ENCODE measurements around the gene EPHA6. TPM values are rescaled to one million over a fixed set of nuclear protein-coding genes. Genes with fewer than 3 reads are reported as not detected.
"Not testable (repeated sequence)": the region's sequence is repeated elsewhere in the genome, so short reads cannot be mapped to it uniquely, and the experiment has no call there.

Gene EPHA6
- total and polyA plus RNA-seq, 2 donors (not counting 1 experiment from before 2014, with no cell fraction given): not detected

DNA sequence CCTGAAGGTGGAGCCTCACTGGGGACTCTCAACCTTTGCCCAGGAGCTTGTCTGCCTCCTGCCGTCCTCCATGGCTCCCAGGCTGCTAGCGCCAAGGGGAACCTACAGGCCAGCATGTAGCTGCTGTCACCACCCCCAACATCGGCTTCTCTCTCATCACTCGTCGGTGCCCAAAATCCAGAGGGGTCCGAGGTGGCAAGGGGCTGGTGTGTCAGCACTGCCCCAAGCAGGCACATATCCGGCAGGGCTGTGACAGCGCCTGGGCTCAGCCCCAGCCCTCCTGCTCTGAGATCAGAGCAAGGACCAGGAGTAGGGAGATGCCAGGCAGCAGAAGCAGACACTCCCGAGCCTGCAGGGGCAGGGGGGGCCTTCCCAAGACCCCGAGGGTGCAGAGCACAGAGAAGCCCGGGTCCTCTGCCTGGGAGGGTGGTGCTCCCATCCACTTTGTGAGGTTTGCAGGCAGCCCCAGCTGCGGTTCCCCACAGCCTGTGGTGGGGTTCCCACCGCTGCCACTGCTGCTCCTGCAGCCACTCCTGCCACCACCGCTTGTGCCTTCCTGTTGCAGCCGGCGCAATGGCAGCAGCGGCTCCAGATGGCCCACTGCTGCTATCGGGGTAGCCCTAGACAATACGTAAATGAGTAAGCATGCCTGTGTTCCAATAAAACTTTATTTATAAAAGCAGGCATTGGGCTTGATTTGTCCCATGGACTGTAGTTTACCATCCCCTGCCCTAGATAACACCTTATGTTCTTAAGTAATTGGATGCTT, 451.0 kb downstream of the EPHA6 start:
- Histone ChIP-seq H3K4me1 (ENCODE audit: control insufficient read depth in 2 of 2, insufficient read depth in 2 of 2, low read length in 2 of 2) (no peaks in the 10 kb centered on the region), H3K9me3 (ENCODE audit: control extremely low read depth in 1 of 3, control insufficient read depth in 2 of 3, insufficient read depth in 1 of 3, low read length in 2 of 3) (peaks cover 0 to 17% (median 0%) of the 10 kb centered on the region in 3 donors), H3K79me2 (ENCODE audit: control insufficient read depth, insufficient read depth, low read length) (no peaks in the 10 kb centered on the region), H3K4me3 (ENCODE audit: control extremely low read depth in 1 of 5, extremely low read depth in 1 of 5, insufficient read depth in 1 of 5, low read depth in 2 of 5, low read length in 4 of 5) (no peak overlapping the region), H3K36me3 (replicated peaks in 1 of 2; ENCODE audit: control extremely low read depth in 1 of 2, control insufficient read depth in 1 of 2, extremely low read depth in 1 of 2, insufficient read depth in 2 of 2, low read length in 1 of 2) (no peaks in the 10 kb centered on the region), H3K4me2 (replicated peaks; ENCODE audit: low read depth, low read length, poor library complexity, severe bottlenecking) (no peak overlapping the region), H2AFZ (ENCODE audit: insufficient read depth, low read depth, low read length, poor library complexity, severe bottlenecking) (no peak overlapping the region), H4K20me1 (ENCODE audit: control insufficient read depth, insufficient read depth, low read length, poor library complexity, severe bottlenecking) (no peaks in the 10 kb centered on the region), H3K27ac (ENCODE audit: low read length in 2 of 2) (no peak overlapping the region), H3K27me3 (replicated peaks in 1 of 4; ENCODE audit: control extremely low read depth in 1 of 4, control insufficient read depth in 3 of 4, insufficient read depth in 4 of 4, low read length in 3 of 4) (no peaks in the 10 kb centered on the region), H3K9ac (ENCODE audit: low read length) (no peak overlapping the region)
- no peaks in the 10 kb centered on the region for H3K9me3 Mint-ChIP-seq (ENCODE audit: insufficient read depth)
- ChIA-PET POLR2A (no interaction called here), CTCF (no interaction called here)
- H3K27ac Mint-ChIP-seq: no peak overlapping the region
- 90% methylated on average over 18 of the region's 19 CpGs for WGBS (ENCODE audit: insufficient coverage)
- DNase-seq: no peak
- no peak overlapping the region for H3K4me3 Mint-ChIP-seq
- H3K27me3 Mint-ChIP-seq: no peaks in the 10 kb centered on the region
- TF ChIP-seq EZH2 (IDR thresholded peaks at IDR 0.05; ENCODE audit: borderline replicate concordance, insufficient read depth, low read depth, low read length, poor library complexity, severe bottlenecking): no peak
- TF ChIP-seq, protein P1, sequence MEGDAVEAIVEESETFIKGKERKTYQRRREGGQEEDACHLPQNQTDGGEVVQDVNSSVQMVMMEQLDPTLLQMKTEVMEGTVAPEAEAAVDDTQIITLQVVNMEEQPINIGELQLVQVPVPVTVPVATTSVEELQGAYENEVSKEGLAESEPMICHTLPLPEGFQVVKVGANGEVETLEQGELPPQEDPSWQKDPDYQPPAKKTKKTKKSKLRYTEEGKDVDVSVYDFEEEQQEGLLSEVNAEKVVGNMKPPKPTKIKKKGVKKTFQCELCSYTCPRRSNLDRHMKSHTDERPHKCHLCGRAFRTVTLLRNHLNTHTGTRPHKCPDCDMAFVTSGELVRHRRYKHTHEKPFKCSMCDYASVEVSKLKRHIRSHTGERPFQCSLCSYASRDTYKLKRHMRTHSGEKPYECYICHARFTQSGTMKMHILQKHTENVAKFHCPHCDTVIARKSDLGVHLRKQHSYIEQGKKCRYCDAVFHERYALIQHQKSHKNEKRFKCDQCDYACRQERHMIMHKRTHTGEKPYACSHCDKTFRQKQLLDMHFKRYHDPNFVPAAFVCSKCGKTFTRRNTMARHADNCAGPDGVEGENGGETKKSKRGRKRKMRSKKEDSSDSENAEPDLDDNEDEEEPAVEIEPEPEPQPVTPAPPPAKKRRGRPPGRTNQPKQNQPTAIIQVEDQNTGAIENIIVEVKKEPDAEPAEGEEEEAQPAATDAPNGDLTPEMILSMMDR (IDR thresholded peaks at IDR 0.05): no peak
- no peaks in the 10 kb centered on the region for H3K4me1 Mint-ChIP-seq
- ATAC-seq (ENCODE audit: low read depth): no peak
- intact Hi-C loops (cut with micrococcal nuclease): no loop called here

DNA sequence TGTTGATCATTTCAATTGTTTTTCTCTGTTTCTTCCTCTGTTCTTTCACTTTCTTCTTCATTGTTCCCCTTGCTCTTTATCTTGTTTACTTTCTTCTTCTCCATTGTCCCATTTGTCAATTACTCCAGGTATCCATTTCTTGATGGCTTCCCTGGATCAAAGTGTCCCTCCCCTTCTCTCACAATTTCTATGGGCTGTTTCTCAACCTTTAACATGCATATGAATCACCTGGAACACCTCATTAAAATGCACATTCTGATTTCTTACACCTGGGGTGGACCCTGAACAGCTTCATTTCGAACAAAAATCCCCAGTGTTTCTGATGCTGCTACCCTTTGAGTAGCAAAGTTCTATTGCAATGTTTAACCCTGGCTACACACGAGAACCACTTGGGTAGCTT, 454.8 kb downstream of the EPHA6 start:
- Mint-ChIP-seq H3K4me1 (no peaks in the 10 kb centered on the region), H3K27me3 (no peaks in the 10 kb centered on the region), H3K4me3 (no peak overlapping the region), H3K9me3 (ENCODE audit: insufficient read depth) (no peaks in the 10 kb centered on the region), H3K27ac (no peak overlapping the region)
- H2AFZ ChIP-seq (ENCODE audit: insufficient read depth, low read depth, low read length, poor library complexity, severe bottlenecking): no peak overlapping the region
- intact Hi-C loops (cut with micrococcal nuclease): no loop called here
- H4K20me1 ChIP-seq (ENCODE audit: control insufficient read depth, insufficient read depth, low read length, poor library complexity, severe bottlenecking): no peaks in the 10 kb centered on the region
- H3K4me2 ChIP-seq (replicated peaks; ENCODE audit: low read depth, low read length, poor library complexity, severe bottlenecking): no peak overlapping the region
- ATAC-seq (ENCODE audit: low read depth) (no peak), DNase-seq (no peak)
- H3K4me3 ChIP-seq (ENCODE audit: control extremely low read depth in 1 of 5, extremely low read depth in 1 of 5, insufficient read depth in 1 of 5, low read depth in 2 of 5, low read length in 4 of 5): no peak overlapping the region
- no peaks in the 10 kb centered on the region for H3K36me3 ChIP-seq (replicated peaks in 1 of 2; ENCODE audit: control extremely low read depth in 1 of 2, control insufficient read depth in 1 of 2, extremely low read depth in 1 of 2, insufficient read depth in 2 of 2, low read length in 1 of 2)
- WGBS (ENCODE audit: insufficient coverage): 45% methylated on average over 2 of the region's 2 CpGs
- H3K27ac ChIP-seq (ENCODE audit: low read length in 2 of 2): no peak overlapping the region
- TF ChIP-seq, protein P1 (IDR thresholded peaks at IDR 0.05): no peak
- no peak for TF ChIP-seq EZH2 (IDR thresholded peaks at IDR 0.05; ENCODE audit: borderline replicate concordance, insufficient read depth, low read depth, low read length, poor library complexity, severe bottlenecking)
- no peak overlapping the region for H3K9ac ChIP-seq (ENCODE audit: low read length)
- no peaks in the 10 kb centered on the region for H3K27me3 ChIP-seq (replicated peaks in 1 of 4; ENCODE audit: control extremely low read depth in 1 of 4, control insufficient read depth in 3 of 4, insufficient read depth in 4 of 4, low read length in 3 of 4)
- no peaks in the 10 kb centered on the region for H3K4me1 ChIP-seq (ENCODE audit: control insufficient read depth in 2 of 2, insufficient read depth in 2 of 2, low read length in 2 of 2)
- ChIA-PET CTCF (no interaction called here), POLR2A (no interaction called here)
- H3K79me2 ChIP-seq (ENCODE audit: control insufficient read depth, insufficient read depth, low read length): no peaks in the 10 kb centered on the region
- H3K9me3 ChIP-seq (ENCODE audit: control extremely low read depth in 1 of 3, control insufficient read depth in 2 of 3, insufficient read depth in 1 of 3, low read length in 2 of 3): peaks cover 0 to 14% (median 1%) of the 10 kb centered on the region in 3 donors

DNA sequence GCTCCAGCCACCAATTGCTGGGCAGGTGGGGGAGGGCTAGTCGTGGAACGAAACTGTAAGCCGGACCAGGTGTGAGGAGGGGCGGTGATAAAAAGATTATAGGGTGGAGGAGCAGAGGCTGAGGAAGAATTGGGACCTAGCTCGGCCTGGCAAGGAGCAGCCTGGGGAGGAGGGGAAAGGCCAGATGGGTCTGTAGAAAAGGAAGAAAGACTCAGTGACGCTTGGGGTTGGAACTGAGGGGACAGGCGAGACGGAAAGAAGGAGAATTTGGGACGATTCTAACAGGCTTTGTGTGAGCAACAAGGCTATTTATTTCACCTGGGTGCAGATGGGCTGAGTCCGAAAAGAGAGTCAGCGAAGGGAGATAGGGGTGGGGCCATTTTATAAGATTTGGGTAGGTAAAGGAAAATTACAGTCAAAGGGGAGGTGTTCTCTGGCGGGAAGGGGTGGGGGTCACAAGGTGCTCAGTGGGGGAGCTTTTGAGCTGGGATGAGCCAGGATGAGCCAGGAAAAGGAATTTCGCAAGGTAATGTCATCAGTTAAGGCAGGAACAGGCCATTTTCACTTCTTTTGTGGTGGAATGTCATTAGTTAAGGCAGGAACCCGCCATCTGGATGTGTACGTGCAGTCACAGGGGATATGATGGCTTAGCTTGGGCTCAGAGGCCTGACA, 462.6 kb downstream of the EPHA6 start:
- DNase-seq; H3K4me1 ChIP-seq (ENCODE audit: control insufficient read depth in 2 of 2, insufficient read depth in 2 of 2, low read length in 2 of 2); H3K4me3 Mint-ChIP-seq; H3K27ac ChIP-seq (ENCODE audit: low read length in 2 of 2); H3K27me3 ChIP-seq (replicated peaks in 1 of 4; ENCODE audit: control extremely low read depth in 1 of 4, control insufficient read depth in 3 of 4, insufficient read depth in 4 of 4, low read length in 3 of 4); CTCF ChIA-PET; H3K36me3 ChIP-seq (replicated peaks in 1 of 2; ENCODE audit: control extremely low read depth in 1 of 2, control insufficient read depth in 1 of 2, extremely low read depth in 1 of 2, insufficient read depth in 2 of 2, low read length in 1 of 2); H3K79me2 ChIP-seq (ENCODE audit: control insufficient read depth, insufficient read depth, low read length); H3K4me2 ChIP-seq (replicated peaks; ENCODE audit: low read depth, low read length, poor library complexity, severe bottlenecking); H4K20me1 ChIP-seq (ENCODE audit: control insufficient read depth, insufficient read depth, low read length, poor library complexity, severe bottlenecking); H3K4me3 ChIP-seq (ENCODE audit: control extremely low read depth in 1 of 5, extremely low read depth in 1 of 5, insufficient read depth in 1 of 5, low read depth in 2 of 5, low read length in 4 of 5); H3K9me3 ChIP-seq (ENCODE audit: control extremely low read depth in 1 of 3, control insufficient read depth in 2 of 3, insufficient read depth in 1 of 3, low read length in 2 of 3); POLR2A ChIA-PET; ATAC-seq (ENCODE audit: low read depth); H3K9ac ChIP-seq (ENCODE audit: low read length); H2AFZ ChIP-seq (ENCODE audit: insufficient read depth, low read depth, low read length, poor library complexity, severe bottlenecking); H3K27ac Mint-ChIP-seq; H3K27me3 Mint-ChIP-seq; H3K9me3 Mint-ChIP-seq (ENCODE audit: insufficient read depth); H3K4me1 Mint-ChIP-seq; intact Hi-C loops (cut with micrococcal nuclease): not testable (repeated sequence)
- WGBS (ENCODE audit: insufficient coverage): 89% methylated on average over 13 of the region's 15 CpGs

Data from B cell (primary cell).